Activated naive CD4-positive, alpha-beta T cell treated with anti-CD3 and anti-CD28 coated beads, Interleukin-2, amount 50 U/mL, for 24 hours (primary cell): ENCODE measurements around the gene RTCA.
"Not testable (repeated sequence)": the region's sequence is repeated elsewhere in the genome, so short reads cannot be mapped to it uniquely, and the experiment has no call there.

Experiments
- H3K27ac Mint-ChIP-seq: one replicate; pipeline ENCODE4 v1.8.0; 2021; ENCODE audit warnings: mild to moderate bottlenecking, mixed read lengths
- H3K27me3 Mint-ChIP-seq: one replicate; pipeline ENCODE4 v1.8.0; 2021; ENCODE audit warnings: mixed read lengths
- H3K36me3 Mint-ChIP-seq: one replicate; pipeline ENCODE4 v1.8.0; 2021; ENCODE audit warnings: mixed read lengths
- H3K4me1 Mint-ChIP-seq: one replicate; pipeline ENCODE4 v1.8.0; 2021; ENCODE audit warnings: mixed read lengths
- H3K4me3 Mint-ChIP-seq: one replicate; pipeline ENCODE4 v1.8.0; 2021; ENCODE audit warnings: mild to moderate bottlenecking, mixed read lengths
- H3K9me3 Mint-ChIP-seq: one replicate; pipeline ENCODE4 v1.8.0; 2021; ENCODE audit warnings: mixed read lengths

The RTCA gene

DNA sequence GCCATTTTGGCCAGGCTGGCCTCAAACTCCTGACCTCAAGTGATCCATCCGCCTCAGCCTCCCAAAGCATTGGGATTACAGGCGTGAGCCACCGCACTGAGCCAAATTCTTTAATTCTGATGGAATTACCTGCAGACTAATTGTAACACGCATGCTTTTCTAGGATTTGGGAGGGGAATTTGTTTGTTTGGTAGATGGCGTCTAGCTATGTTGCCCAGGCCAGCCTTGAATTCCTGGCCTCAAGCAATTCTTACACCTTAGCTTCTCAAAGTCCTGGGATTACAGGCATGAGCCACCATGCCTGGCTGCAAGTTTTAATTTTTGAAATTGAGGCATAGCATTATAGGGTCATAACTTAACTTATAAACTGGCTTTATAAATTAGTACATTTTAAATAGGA is 18.6 kb downstream of the RTCA start:
- Mint-ChIP-seq H3K36me3 (peaks cover 15% of the 10 kb centered on the region), H3K9me3 (no peaks in the 10 kb centered on the region), H3K27ac (no peak overlapping the region)

DNA sequence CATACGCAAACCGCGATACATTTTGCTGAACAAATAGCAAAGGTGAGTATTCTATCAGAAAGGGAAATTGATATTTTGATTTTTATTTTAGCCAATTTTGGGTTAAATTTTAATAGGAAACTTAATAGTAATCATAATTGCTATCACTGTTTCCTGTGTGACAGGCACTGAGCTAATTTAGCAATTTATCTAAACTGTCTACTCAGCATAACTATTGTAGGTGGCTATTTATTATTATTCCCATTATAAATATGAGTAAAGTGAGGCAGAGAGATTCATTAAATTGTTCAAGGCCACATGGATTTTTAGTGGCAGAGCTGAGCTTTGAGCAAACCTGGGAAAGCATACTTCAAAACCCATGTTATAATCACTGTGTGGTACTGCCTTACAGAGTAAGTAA is 21.1 kb downstream of the RTCA start:
- no peak overlapping the region for H3K27ac Mint-ChIP-seq
- no peak overlapping the region for H3K4me3 Mint-ChIP-seq
- H3K9me3 Mint-ChIP-seq = no peaks in the 10 kb centered on the region
- H3K36me3 Mint-ChIP-seq = peaks cover 7% of the 10 kb centered on the region
- no peaks in the 10 kb centered on the region for H3K27me3 Mint-ChIP-seq
- no peaks in the 10 kb centered on the region for H3K4me1 Mint-ChIP-seq

More for the DNA sequence above, 18.6 kb downstream of the RTCA start:
- H3K4me1 Mint-ChIP-seq = peaks cover 15% of the 10 kb centered on the region
- no peak overlapping the region for H3K4me3 Mint-ChIP-seq
- no peaks in the 10 kb centered on the region for H3K27me3 Mint-ChIP-seq

DNA sequence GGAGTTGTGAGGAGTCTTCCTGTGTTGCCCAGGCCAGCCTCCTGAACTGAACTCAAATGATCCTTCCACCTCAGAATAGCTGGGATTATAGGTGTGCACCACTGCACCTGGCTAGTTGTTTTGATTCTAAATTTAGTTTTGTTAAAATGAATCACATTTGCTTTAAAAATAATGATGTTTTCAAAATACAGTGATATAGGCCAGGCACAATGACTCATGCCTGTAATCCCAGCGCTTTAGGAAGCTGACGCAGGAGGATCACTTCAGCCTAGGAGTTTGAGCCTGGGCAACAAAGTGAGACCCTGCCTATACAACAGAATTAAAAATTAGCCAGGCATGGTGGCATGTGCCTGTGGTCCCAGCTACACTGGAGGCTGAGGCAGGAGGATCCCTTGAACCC is 24.3 kb downstream of the RTCA start:
- H3K27ac Mint-ChIP-seq = no peak overlapping the region
- H3K27me3 Mint-ChIP-seq = no peaks in the 10 kb centered on the region
- H3K9me3 Mint-ChIP-seq = no peaks in the 10 kb centered on the region
- H3K4me1 Mint-ChIP-seq = no peaks in the 10 kb centered on the region
- H3K36me3 Mint-ChIP-seq = peaks cover 12% of the 10 kb centered on the region
- H3K4me3 Mint-ChIP-seq = no peak overlapping the region

DNA sequence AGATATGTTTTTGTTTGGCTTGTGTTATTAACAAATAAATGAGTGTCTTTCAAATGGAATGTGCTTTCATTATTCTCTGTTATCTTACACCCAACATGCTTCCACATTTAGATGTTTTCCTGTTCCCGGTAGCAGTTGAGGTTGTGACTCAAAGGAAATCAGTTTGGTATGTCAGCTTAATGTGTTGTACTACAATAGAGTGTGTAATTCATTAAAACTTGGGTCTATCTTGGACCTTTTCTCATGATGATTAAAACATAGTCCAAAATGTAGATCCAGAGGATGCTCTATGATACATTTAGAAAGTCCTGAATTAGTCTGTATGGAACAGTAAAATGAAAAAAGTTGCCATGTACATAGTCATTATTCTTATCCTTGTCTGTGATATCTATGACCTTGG is 26.7 kb downstream of the RTCA start:
- no peaks in the 10 kb centered on the region for H3K9me3 Mint-ChIP-seq
- H3K27ac Mint-ChIP-seq = peak overlapping the region; percentile 9
- no peaks in the 10 kb centered on the region for H3K4me1 Mint-ChIP-seq
- peaks cover 11% of the 10 kb centered on the region for H3K36me3 Mint-ChIP-seq
- H3K27me3 Mint-ChIP-seq = no peaks in the 10 kb centered on the region
- H3K4me3 Mint-ChIP-seq = no peak overlapping the region

DNA sequence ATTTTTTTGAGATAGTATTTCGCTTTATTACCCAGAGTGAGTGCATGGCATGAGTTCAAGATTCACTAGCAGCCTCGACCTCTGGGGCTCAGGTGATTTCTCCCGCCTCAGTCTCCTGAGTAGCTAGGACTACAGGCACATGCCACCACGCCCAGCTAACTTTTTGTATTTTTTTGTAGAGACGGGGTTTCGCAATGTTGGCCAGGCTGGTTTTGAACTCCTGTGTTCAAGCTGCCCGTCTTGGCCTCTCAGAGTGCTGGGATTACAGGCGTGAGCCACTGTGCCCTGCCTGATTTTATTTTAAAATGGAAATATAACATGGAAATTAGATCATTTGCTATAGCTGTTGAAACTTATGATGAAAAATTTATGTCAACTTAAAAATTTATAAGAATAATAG is 30.1 kb downstream of the RTCA start:
- Mint-ChIP-seq H3K27me3 (no peaks in the 10 kb centered on the region), H3K4me3 (no peak overlapping the region), H3K36me3 (peaks cover 11% of the 10 kb centered on the region), H3K4me1 (no peaks in the 10 kb centered on the region), H3K9me3 (no peaks in the 10 kb centered on the region), H3K27ac (no peak overlapping the region)

DNA sequence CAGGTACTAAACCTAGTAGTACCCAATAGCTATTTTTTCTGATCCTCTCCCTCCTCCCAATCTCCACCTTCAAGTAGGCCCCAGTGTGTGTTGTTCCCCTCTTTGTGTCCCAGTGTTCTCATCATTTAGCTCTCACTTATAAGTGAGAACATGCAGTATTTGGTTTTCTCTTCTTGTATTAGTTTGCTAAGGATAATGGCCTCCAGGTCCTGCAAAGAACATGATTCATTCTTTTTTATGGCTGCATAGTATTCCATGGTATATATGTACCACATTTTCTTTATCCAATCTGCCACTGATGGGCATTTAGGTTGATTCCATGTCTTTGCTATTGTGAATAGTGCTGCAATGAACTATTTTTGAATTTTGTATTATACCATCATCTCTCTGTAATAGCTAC is 31.0 kb downstream of the RTCA start:
- not testable (repeated sequence) for H3K27me3 Mint-ChIP-seq, H3K4me3 Mint-ChIP-seq, H3K27ac Mint-ChIP-seq

DNA sequence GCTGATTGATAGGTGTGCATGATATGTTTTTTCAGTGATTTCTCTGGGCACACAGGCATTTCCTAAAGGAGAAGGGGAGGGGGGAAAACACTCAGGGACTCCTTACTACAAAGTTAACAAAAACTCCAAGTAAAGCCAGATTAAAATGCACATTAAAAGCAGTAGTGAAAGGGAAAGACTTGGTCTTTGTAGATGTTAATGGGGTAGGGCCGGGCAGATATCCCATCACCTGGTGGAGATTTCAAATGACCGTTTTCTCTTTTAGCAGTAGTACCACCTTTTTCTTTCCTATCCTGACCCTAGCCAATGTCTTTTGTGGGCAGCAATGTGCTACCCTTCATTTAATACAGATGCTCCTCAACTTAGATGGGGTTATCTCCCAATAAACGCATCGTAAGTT is 32.5 kb downstream of the RTCA start:
- Mint-ChIP-seq H3K4me3 (no peak overlapping the region), H3K4me1 (no peaks in the 10 kb centered on the region), H3K27ac (no peak overlapping the region), H3K36me3 (peaks cover 10% of the 10 kb centered on the region), H3K9me3 (no peaks in the 10 kb centered on the region), H3K27me3 (no peaks in the 10 kb centered on the region)

More for the DNA sequence above, 31.0 kb downstream of the RTCA start:
- not testable (repeated sequence) for H3K9me3 Mint-ChIP-seq, H3K4me1 Mint-ChIP-seq
- H3K36me3 Mint-ChIP-seq = peaks cover 11% of the 10 kb centered on the region

DNA sequence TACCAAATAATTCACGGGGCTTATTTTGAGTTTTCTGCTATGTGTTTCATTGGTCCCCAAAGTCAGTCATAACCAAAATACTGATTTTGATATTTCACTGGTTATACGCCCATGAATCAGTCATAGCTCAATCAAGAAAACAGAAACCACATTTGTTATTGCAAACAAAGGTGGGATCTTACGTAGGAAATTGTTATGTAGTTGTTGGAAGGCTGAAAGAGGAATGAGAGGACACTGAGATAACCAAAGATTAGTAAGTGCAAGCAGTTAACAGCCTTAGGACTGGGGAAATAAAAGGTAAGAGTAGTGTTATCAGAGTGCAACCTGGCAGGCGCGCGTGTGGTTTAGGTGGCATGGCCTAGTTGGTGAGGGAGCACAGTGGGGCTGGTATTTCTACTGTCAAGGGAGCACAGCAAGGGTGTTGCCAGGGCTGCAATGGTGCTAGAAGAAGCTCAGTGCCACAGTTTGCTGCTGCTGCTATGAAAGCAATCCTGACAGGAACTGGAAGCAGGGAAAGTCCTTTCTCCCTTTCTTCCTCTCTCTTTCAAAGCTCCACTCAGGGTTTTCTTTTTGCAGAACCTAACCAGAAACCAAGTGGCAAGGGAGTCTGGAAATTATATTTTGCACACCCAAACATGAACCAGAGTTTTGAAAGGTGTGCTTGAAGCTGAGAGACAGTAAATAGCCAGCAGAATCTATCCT is 33.7 kb downstream of the RTCA start:
- H3K27ac Mint-ChIP-seq = peak overlapping the region; percentile 65
- H3K4me1 Mint-ChIP-seq = no peaks in the 10 kb centered on the region
- no peaks in the 10 kb centered on the region for H3K27me3 Mint-ChIP-seq
- H3K4me3 Mint-ChIP-seq = no peak overlapping the region
- peaks cover 7% of the 10 kb centered on the region for H3K36me3 Mint-ChIP-seq
- no peaks in the 10 kb centered on the region for H3K9me3 Mint-ChIP-seq

DNA sequence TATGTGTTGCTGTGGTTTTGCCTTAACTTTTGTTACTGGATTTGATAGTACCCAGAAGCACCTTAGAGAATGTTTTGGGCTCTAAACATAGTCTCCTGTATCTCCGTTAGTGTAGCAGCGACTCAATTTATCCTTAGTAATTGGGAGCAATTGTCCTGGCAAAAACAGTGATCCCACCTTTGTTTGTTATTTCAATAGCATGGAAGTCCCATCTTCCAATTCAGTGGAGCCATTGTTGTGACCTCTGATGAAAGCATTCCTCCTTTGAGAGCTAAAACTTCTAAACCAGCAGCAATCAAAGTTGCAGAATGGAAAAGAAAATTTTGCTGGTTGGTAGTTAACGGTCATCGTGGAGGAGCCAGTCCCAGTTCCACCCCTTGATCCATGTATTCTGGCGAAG is 34.7 kb downstream of the RTCA start:
- H3K4me1 Mint-ChIP-seq = no peaks in the 10 kb centered on the region
- H3K27ac Mint-ChIP-seq = no peak overlapping the region
- H3K27me3 Mint-ChIP-seq = no peaks in the 10 kb centered on the region
- no peak overlapping the region for H3K4me3 Mint-ChIP-seq
- no peaks in the 10 kb centered on the region for H3K9me3 Mint-ChIP-seq
- H3K36me3 Mint-ChIP-seq = peaks cover 7% of the 10 kb centered on the region

DNA sequence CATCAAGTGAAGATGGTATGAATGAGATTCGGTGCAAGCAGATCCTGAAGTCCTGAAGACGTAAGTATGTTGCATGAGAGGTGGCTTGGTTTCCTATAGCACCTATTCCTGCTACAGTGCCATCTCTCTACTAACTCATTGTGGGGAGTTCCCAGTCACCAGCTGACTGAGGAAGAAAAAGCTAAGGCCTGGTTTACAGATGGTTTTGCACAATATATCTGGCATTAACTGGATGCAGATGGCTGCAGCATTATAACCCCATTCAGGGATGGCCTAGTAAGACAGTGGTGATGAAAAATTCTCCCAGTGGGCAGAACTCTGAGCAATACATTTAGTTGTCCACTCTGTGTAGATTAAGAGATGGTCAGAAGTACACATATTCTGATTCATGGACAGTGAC is 36.7 kb downstream of the RTCA start:
- H3K4me3 Mint-ChIP-seq = no peak overlapping the region
- no peaks in the 10 kb centered on the region for H3K27me3 Mint-ChIP-seq
- H3K9me3 Mint-ChIP-seq = no peaks in the 10 kb centered on the region
- H3K4me1 Mint-ChIP-seq = peaks cover 13% of the 10 kb centered on the region
- H3K27ac Mint-ChIP-seq = no peak overlapping the region
- peaks cover 1% of the 10 kb centered on the region for H3K36me3 Mint-ChIP-seq

DNA sequence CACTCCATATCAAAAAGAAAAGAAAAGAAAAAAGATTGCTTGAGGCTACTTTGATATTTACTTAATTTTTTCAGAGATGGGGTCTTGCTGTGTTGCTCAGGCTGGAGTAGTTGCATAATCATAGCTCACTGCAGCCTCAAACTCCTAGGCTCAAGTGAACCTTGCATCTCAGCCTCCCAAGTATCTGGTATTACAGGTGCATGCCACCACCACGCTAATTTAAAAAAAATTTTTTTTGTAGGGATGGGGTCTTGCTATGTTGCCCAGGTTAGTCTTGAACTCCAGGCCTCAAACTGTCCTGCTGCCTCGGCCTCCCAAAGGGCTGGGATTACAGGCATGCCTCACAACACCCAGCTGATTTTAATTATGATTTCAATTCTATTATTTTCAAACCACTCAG is 38.2 kb downstream of the RTCA start:
- Mint-ChIP-seq H3K36me3 (peaks cover 1% of the 10 kb centered on the region), H3K27me3 (no peaks in the 10 kb centered on the region), H3K4me1 (peaks cover 14% of the 10 kb centered on the region), H3K27ac (no peak overlapping the region), H3K9me3 (no peaks in the 10 kb centered on the region), H3K4me3 (no peak overlapping the region)

DNA sequence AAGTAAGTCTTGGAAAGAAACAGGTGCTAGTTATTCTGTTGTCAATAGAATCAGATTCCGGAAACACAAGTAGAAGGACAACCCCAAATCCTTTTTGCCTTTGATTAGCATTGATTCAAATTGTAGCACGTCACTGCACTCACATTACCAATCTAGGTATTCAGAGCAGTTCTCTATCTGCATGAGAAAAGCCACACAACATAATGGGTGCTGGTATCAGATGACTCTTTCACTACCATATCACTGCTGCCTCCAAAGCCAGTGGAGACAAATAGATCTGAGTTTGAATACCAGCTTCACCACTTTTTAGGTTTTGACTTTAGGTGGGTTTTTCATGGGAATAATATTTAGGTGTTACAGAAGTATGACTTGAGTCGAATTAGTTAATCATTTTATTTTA is 38.9 kb downstream of the RTCA start:
- Mint-ChIP-seq H3K4me3 (no peak overlapping the region), H3K27me3 (no peaks in the 10 kb centered on the region), H3K4me1 (peaks cover 14% of the 10 kb centered on the region), H3K36me3 (peaks cover 4% of the 10 kb centered on the region), H3K9me3 (peaks cover 2% of the 10 kb centered on the region), H3K27ac (no peak overlapping the region)

DNA sequence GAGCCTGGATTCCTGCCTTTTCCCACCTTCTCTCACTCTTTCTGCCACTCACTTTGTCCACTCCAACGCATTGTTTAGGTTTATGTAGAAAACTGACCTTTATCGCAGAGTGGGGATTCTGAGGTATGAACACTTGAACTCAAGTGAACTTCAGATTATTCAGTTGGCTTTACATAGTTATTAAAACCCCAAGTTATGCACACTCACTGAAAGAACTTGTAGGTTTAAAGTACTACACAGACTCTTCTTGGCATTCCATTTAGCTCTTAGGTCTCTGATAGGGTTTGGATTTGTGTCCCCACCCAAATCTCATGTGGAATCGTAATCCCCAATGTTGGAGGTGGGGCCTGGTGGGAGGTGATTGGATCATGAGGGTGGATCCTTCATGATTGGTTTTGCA is 39.9 kb downstream of the RTCA start:
- H3K9me3 Mint-ChIP-seq = peaks cover 5% of the 10 kb centered on the region
- H3K27me3 Mint-ChIP-seq = no peaks in the 10 kb centered on the region
- no peak overlapping the region for H3K27ac Mint-ChIP-seq
- H3K4me1 Mint-ChIP-seq = peaks cover 14% of the 10 kb centered on the region
- no peak overlapping the region for H3K4me3 Mint-ChIP-seq
- H3K36me3 Mint-ChIP-seq = peaks cover 6% of the 10 kb centered on the region

DNA sequence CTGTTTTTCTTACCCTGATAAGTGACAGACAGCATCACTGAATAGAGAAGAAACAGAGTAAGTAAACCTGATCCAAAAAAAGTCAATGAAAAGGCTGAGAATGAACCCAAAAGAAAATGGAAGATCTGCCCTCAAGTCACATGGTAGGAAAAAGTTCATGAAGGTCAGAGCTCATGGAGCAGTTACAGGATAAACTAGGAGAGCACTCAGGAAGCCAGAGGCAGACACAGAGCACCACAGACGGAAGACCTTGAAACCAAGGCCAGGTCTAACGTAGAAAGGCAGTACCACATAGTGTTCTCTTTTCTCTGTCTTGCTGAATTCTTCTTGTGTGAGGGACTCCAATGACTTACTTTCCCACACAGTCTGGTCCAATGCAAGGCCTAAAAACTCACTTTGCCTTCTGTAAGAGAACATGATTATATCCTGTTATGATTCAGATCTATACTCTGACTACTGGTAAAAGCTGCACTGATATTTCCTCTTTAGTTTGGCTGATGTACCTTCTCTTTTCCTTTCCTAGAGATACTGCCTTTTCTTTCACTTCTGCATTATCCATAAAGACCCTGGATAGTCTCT is 40.8 kb downstream of the RTCA start:
- peak overlapping the region; percentile 46 for H3K27ac Mint-ChIP-seq
- peaks cover 5% of the 10 kb centered on the region for H3K9me3 Mint-ChIP-seq
- no peaks in the 10 kb centered on the region for H3K27me3 Mint-ChIP-seq
- H3K4me3 Mint-ChIP-seq = no peak overlapping the region
- H3K4me1 Mint-ChIP-seq = peaks cover 14% of the 10 kb centered on the region
- peaks cover 6% of the 10 kb centered on the region for H3K36me3 Mint-ChIP-seq

DNA sequence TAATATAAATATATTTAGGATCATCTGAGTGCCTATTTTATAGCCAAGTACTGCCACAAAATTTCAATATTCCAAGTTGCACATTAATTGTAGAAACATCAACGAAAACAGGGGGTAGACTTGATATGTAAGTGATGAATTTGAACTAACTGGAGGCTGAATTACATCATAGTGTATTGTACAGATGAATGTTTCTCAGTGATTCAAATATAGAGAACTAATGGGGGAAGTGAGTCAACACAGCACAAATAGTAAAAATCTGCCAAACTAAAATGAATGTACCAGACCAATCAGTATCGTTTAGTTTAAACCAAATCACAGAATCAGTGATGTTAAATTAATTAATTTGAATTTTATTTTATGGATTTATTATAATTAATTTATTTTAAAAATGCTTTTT is 42.8 kb downstream of the RTCA start:
- no peak overlapping the region for H3K4me3 Mint-ChIP-seq
- H3K27me3 Mint-ChIP-seq = no peaks in the 10 kb centered on the region
- H3K9me3 Mint-ChIP-seq = peaks cover 5% of the 10 kb centered on the region
- H3K36me3 Mint-ChIP-seq = peaks cover 5% of the 10 kb centered on the region
- no peak overlapping the region for H3K27ac Mint-ChIP-seq
- H3K4me1 Mint-ChIP-seq = peaks cover 14% of the 10 kb centered on the region

DNA sequence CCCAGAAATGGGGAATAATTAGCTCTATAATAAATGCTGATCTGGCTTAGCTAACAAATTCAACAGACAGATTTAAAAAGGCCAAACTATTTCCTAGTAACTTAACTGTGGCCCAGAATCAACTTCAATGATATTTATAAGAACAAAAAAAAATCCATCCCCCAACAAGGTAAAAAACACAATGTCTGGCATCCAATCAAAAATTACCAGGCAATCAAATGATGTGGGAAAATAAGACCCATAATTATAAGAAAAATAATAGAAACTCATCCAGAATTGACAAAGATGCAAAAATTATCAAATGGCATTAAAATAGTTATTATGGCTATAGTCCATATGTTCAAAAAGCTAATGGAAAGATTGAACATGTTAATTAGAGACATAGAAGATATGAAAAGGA is 43.8 kb downstream of the RTCA start:
- peaks cover 14% of the 10 kb centered on the region for H3K4me1 Mint-ChIP-seq
- no peak overlapping the region for H3K4me3 Mint-ChIP-seq
- no peak overlapping the region for H3K27ac Mint-ChIP-seq
- peaks cover 5% of the 10 kb centered on the region for H3K36me3 Mint-ChIP-seq
- H3K9me3 Mint-ChIP-seq = peaks cover 5% of the 10 kb centered on the region
- no peaks in the 10 kb centered on the region for H3K27me3 Mint-ChIP-seq

DNA sequence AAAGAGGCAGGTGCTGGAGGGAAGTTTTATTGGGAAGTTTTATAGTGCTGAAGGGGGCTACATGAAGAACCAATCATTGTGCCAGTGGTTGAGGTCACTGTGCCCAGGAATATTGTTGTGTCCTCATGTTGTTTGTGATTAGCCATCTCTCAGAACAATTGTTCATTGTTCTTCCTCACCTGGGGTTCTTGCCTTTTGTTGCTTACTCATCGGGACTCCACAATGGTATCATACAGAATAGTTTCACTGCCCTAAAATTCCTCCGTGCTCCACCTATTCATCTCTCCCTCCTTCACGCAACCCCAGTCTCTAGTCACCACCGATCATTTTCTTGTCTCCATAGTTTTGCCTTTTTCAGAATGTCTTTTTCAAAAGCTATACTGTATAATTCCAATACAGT is 47.4 kb downstream of the RTCA start:
- H3K36me3 Mint-ChIP-seq = peaks cover 7% of the 10 kb centered on the region
- H3K27ac Mint-ChIP-seq = no peak overlapping the region
- no peak overlapping the region for H3K4me3 Mint-ChIP-seq
- H3K4me1 Mint-ChIP-seq = no peaks in the 10 kb centered on the region
- no peaks in the 10 kb centered on the region for H3K27me3 Mint-ChIP-seq
- peaks cover 5% of the 10 kb centered on the region for H3K9me3 Mint-ChIP-seq
